Heart left ventricle (tissue), 13 donors: ENCODE results near the gene TRMO.

Source experiments
- CTCF ChIP-seq, 12 donors: fragments of 200-600 bp; sonication (generic) in 4 of 12; IDR thresholded peaks; one replicate each; pipeline versions ENCODE4 v1.5.0 to v1.8.0; 2018 to 2022; ENCODE audit warnings: antibody characterized with exemption in 12 of 12, mild to moderate bottlenecking in 5 of 12
- POLR2A ChIP-seq, 2 donors: fragments of 450-650 bp; IDR thresholded peaks; one replicate each; pipeline ENCODE4 v1.6.1; 2017; ENCODE audit warnings: antibody characterized with exemption in 2 of 2, mild to moderate bottlenecking in 2 of 2, moderate library complexity in 2 of 2
- donor health status: ischemic (EF 13 %, LVEDD 7.1; RV severe dilation, severe dysfunction).
- donor health status: DM: no; HTN: yes; CAD: no.
- donor health status: DM: no; HTN: no; CAD: no.
- donor health status: ischemic (EF 25% LVEDD 6.9; RV normal size, moderate dysfunction).
- donor health status: ischemic (EF 25% LVEDD 5.7; RV mildly dilated, moderate dysfunction).
- donor health status: ischemic (EF 35%, LVEDD 5.7; RV mildly dilated, moderate dysfunction).
- donor health status: nonischemic (EF 11% LVEDD 7.7; RV severe dilation, severe dysfunction).
- donor health status: DM: yes; HTN: yes; CAD: no.
- donor health status: PGD.
- donor health status: ischemic (EF 29% LVEDD 5.4; RV normal size, mild dysfunction).
- donor health status: nonischemic (EF 23%, LVEDD 6.1; RV moderate dilation, normal function).

- no peak for TF ChIP-seq CTCF (IDR thresholded peaks at IDR 0.05)
- no peak for TF ChIP-seq POLR2A (IDR thresholded peaks at IDR 0.05)
Measured at GRCh38 chr9:97906236-97906831, 16.0 kb downstream of the TRMO start.
